ENCODE results near the gene C5orf63.

C5orf63 gene

GRCh38 chr5:127001621-127002296, 71.5 kb downstream of the C5orf63 start:
- H3K9me3 ChIP-seq (ENCODE audit: control insufficient read depth, insufficient read depth, low read length), result no peaks in the 10 kb centered on the region
- peaks cover 6% of the 10 kb centered on the region for H3K4me1 ChIP-seq (ENCODE audit: control insufficient read depth, insufficient read depth, low read length)
- no peak overlapping the region for H3K4me3 ChIP-seq (ENCODE audit: low read depth, low read length)
- no peaks in the 10 kb centered on the region for H3K27me3 ChIP-seq (ENCODE audit: control insufficient read depth, insufficient read depth, low read length)
- H3K36me3 ChIP-seq (ENCODE audit: control insufficient read depth, insufficient read depth, low read length), result no peaks in the 10 kb centered on the region
- no peak overlapping the region for H3K9ac ChIP-seq (ENCODE audit: low read depth, low read length)
